Activated CD8-positive, alpha-beta memory T cell treated with anti-CD3 and anti-CD28 coated beads, Interleukin-2, amount 10 ng/mL, durations not matched to agents 7 days and 5 days (primary cell): ENCODE data around the gene CHST11. TPM values are rescaled to one million over a fixed set of nuclear protein-coding genes. Genes with fewer than 3 reads are reported as not detected.

Experiments
- ATAC-seq: fragments of 150-1000 bp; cut with Tn5 transposase; one replicate; pipeline ENCODE4 v1.10.0; 2021; ENCODE audit warnings: moderate library complexity
- CTCF ChIA-PET: fragments of 350-600 bp; sonication (Branson Sonifier 250); formaldehyde crosslinking; loops from one replicate; lab custom pipeline; 2021; ENCODE audit warnings: antibody characterized with exemption; lab: Charles Lee
- DNase-seq: peaks from one replicate; pipeline ENCODE4 v3.0.0-alpha.2; 2020
- H3K27ac Mint-ChIP-seq: one replicate; pipeline ENCODE4 v1.8.0; 2021; ENCODE audit warnings: mild to moderate bottlenecking, mixed read lengths
- H3K27me3 Mint-ChIP-seq: one replicate; pipeline ENCODE4 v1.8.0; 2021; ENCODE audit warnings: mixed read lengths
- H3K36me3 Mint-ChIP-seq: one replicate; pipeline ENCODE4 v1.8.0; 2021; ENCODE audit warnings: mild to moderate bottlenecking, mixed read lengths
- H3K4me1 Mint-ChIP-seq: one replicate; pipeline ENCODE4 v1.8.0; 2021; ENCODE audit warnings: mixed read lengths
- H3K4me3 Mint-ChIP-seq: one replicate; pipeline ENCODE4 v1.8.0; 2021; ENCODE audit warnings: mild to moderate bottlenecking, moderate library complexity, mixed read lengths
- H3K9me3 Mint-ChIP-seq: one replicate; pipeline ENCODE4 v1.8.0; 2022; ENCODE audit warnings: low read depth, mixed read lengths
- total RNA-seq, 2 experiments: library from RNA; stranded (reverse); gene quantifications; one replicate each; pipeline ENCODE4 v1.2.3, GENCODE V29; 2021

The CHST11 gene
- total RNA-seq, 2 experiments from 2014 or later = 123 to 141 TPM

DNA sequence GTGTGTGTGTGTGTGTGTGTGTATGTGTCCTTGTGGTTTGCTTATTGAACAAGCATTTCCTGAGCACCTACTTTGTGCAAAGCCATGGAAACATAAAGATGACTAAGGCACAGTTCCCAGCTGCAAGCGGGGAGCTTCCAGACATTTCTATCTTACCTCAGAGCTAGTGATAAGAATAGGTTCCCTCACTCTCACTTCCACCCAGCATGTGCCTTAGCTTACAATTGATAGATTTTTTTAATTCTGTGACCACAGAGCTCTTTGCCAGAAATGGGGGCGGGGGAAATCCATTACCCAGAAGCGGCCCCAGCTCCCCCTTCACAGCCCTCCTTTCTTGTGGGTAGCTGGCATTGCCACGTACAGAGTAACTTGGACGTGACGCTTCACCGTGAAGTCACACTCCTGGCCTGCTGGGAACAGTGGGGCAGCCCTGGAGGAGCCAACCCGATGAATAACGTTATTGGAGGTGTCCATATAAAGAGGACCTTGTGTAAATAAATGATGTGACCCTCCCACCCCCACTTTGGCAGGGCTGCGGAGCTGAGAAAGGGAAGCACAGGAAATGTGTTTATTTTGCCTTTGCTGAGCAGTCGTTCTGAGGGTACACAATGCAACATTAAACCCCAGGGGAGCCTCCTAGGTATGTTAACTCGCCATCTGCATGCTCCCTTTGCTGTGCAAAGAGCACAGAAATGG, 238.9 kb downstream of the CHST11 start:
- H3K9me3 Mint-ChIP-seq = peaks cover 8% of the 10 kb centered on the region
- peaks cover 75% of the 10 kb centered on the region for H3K4me1 Mint-ChIP-seq
- H3K27me3 Mint-ChIP-seq = no peaks in the 10 kb centered on the region
- peak; percentile 80 for DNase-seq
- H3K4me3 Mint-ChIP-seq = no peak overlapping the region
- CTCF ChIA-PET = interaction anchor here (0.8 to 1.4 kb wide), 6 partner anchors 8 to 357 kb away, joined by 3 to 5 read pairs (median 3); no protein-coding TSS in a partner anchor
- peak; percentile 80 for ATAC-seq
- peak overlapping the region; percentile 80 for H3K27ac Mint-ChIP-seq
- peaks cover 43% of the 10 kb centered on the region for H3K36me3 Mint-ChIP-seq

DNA sequence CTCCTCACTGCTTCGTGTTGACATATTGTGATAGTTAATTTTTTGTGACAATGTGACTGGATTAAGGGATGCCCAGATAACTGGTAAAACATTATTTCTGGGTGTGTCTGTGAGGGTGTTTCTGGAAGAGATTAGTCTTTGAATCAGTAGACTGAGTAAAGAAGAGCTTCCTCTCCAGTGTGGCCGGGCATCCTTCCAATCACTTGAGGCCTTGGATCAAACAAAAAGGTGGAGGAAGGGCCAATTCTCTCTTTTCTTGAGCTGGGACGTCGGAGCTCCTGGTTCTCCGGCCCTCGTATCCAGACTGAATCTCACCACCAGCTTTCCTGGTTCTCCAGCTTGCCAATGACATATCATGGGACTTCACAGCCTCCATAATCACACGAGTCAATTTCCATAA, 240.4 kb downstream of the CHST11 start:
- no peak overlapping the region for H3K27ac Mint-ChIP-seq
- peaks cover 30% of the 10 kb centered on the region for H3K36me3 Mint-ChIP-seq
- ATAC-seq = no peak
- no peak for DNase-seq
- H3K4me1 Mint-ChIP-seq = peaks cover 66% of the 10 kb centered on the region
- H3K27me3 Mint-ChIP-seq = no peaks in the 10 kb centered on the region
- H3K9me3 Mint-ChIP-seq = peaks cover 5% of the 10 kb centered on the region
- no peak overlapping the region for H3K4me3 Mint-ChIP-seq
- CTCF ChIA-PET = interaction anchor here (2.3 kb wide), 1 partner anchor 316 kb away, joined by 9 read pairs; no protein-coding TSS in a partner anchor

DNA sequence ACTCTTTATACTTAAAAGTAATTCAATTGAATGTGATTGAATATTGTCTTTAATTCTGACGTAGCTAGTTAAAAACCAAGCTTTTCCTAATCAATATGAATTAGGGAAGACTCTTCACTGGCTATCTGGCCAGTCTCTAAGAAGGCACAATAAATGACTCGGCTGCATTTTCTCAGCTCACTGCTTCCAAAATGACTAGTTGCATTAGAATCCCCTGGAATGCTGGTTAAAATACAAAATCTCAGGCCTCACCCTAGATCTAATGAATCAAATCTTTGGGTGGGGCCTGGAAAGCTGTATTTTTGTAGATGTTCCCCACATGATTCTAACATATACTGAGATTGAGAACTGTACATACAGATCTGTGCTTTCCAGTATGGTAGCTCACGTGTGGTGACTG, 242.1 kb downstream of the CHST11 start:
- CTCF ChIA-PET = interaction anchor here (0.6 to 2.3 kb wide), 6 partner anchors 10 to 317 kb away, joined by 3 to 9 read pairs (median 3); no protein-coding TSS in a partner anchor
- no peak overlapping the region for H3K27ac Mint-ChIP-seq
- no peaks in the 10 kb centered on the region for H3K27me3 Mint-ChIP-seq
- no peaks in the 10 kb centered on the region for H3K9me3 Mint-ChIP-seq
- DNase-seq (no peak), ATAC-seq (no peak)
- H3K4me1 Mint-ChIP-seq = peaks cover 54% of the 10 kb centered on the region
- peaks cover 21% of the 10 kb centered on the region for H3K36me3 Mint-ChIP-seq
- H3K4me3 Mint-ChIP-seq = no peak overlapping the region

DNA sequence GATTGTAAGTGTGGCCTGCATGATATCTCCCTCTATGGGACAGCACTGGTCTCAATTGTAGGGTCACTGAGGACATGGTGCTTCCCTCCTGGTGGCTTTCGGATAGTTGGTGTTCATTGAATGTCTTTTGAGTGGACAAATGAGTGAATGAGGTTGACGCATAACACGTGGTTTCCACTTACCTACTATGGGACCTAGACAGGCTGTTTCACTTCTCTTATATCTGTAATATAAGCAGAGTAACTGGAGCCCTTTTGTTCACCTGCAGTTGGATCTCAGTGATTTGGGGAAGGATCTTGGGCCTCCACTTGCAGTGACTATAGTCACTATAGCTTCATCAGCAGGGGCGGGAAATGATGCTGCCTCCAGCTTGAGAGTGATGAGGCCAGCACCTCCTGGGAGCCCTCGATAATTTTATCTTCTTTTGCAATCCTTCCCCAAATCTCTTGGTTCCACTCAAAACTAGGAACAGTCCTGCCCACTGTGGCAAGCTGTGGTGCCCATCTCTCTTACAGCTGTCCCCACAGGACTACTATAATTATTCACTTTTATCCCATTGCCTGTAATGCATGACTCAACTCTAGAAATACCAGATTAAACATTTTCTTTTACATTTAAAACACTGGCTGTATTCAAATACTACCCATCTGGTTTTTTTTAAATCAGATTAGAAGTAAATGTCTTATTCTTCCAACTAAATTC, 242.9 kb downstream of the CHST11 start:
- no peak for DNase-seq
- Mint-ChIP-seq H3K27me3 (no peaks in the 10 kb centered on the region), H3K27ac (peak overlapping the region; percentile 52), H3K9me3 (no peaks in the 10 kb centered on the region), H3K4me1 (peaks cover 46% of the 10 kb centered on the region), H3K36me3 (peaks cover 21% of the 10 kb centered on the region), H3K4me3 (no peak overlapping the region)
- CTCF ChIA-PET = interaction anchor here (0.9 to 2.3 kb wide), 6 partner anchors 13 to 318 kb away, joined by 3 to 9 read pairs (median 3); no protein-coding TSS in a partner anchor
- peak; percentile 4 for ATAC-seq

DNA sequence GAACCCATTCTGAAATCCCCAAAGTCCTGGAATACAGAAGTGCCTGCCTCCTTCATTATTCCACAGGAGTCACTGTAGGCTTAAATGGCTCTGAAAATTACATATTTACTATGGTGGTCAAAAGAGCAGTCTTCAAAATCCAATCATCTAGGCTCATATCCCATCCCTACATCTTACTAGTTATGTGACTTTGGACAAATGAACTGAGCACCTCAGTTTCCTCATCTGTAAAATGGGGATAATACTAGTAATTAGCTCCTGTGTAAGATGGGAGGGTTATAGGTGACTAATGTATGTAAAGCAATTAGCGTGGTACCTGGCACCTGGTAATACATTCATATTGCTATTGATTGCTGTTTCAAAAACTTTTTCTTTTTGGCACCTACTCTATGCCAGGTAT, 243.6 kb downstream of the CHST11 start:
- Mint-ChIP-seq H3K27ac (no peak overlapping the region), H3K9me3 (no peaks in the 10 kb centered on the region), H3K4me1 (peaks cover 39% of the 10 kb centered on the region), H3K27me3 (no peaks in the 10 kb centered on the region), H3K36me3 (peaks cover 21% of the 10 kb centered on the region), H3K4me3 (no peak overlapping the region)
- no peak for DNase-seq
- ATAC-seq = no peak
- CTCF ChIA-PET = interaction anchor here (1.1 to 1.2 kb wide), 2 partner anchors 20 to 319 kb away, joined by 3 to 4 read pairs; no protein-coding TSS in a partner anchor

DNA sequence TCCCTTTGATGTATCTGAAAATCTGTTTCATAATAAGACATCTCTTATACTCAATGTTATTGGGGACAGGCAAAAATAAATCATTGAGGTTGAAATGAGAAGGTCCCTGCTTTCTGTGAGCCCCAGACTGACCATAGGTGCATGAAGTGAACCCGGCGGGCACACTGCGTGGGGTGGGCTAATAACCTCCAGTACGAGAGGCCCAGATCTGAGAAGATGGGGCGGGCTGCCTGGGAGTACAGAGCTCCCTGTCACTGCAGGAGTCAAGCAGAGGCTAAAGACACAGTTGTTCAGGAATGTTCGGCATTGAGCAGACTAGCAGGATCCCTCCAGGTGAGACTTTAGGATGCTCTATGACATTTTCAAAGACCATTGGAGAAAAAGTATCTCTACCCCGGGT, 244.6 kb downstream of the CHST11 start:
- Mint-ChIP-seq H3K27ac (no peak overlapping the region), H3K27me3 (no peaks in the 10 kb centered on the region), H3K4me1 (peaks cover 30% of the 10 kb centered on the region), H3K4me3 (no peak overlapping the region), H3K36me3 (peaks cover 21% of the 10 kb centered on the region), H3K9me3 (no peaks in the 10 kb centered on the region)
- ATAC-seq = no peak
- CTCF ChIA-PET = interaction anchor here (1.2 kb wide), 1 partner anchor 19 kb away, joined by 3 read pairs; no protein-coding TSS in a partner anchor
- no peak for DNase-seq

DNA sequence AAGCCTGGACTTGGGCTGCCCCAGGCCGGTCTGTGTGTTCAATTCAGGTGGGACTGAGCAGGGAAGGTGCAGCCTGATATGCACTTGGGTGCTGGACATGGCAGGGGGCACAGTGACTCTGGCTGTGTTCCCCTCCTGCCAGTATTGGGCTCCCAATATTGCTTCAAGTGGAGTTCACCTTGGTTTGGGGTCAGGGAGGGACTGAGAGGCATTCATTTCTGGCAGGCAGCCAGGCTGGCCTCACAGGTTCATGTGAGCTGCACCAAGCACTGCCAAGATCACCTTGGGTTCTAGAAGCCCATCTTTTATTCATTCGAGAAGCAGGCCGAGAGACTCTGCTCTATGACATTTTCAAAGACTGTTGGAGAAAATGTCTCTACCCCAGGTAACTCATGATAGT, 245.0 kb downstream of the CHST11 start:
- ATAC-seq = no peak
- no peak overlapping the region for H3K27ac Mint-ChIP-seq

DNA sequence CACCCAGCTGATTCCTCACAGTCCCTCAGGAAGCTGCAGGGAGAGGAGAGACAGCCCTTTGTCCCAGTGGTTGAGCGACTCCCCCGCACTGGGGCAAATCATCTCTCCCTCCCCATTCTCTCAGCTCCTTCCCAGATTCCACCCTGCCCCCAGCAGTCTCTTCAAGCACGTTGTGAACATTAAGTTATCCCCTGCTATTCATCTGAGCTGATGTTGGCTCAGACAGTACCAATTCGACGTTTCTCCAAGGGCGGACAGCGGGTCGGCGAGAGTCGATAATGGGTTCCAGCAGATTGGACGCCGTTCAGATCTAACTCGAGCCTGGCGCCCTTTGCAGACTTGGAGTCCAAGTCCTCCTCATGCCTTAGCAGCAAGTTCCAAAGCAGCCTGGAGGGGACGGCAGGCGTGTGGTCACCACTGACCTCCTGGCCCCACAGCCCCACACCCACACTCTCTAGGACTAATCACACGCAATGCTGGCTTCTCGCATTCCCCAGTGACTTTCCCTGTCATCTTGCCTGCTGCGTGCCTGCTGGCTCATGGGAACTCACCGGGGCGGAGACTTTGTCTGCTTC, 245.9 kb downstream of the CHST11 start:
- Mint-ChIP-seq H3K9me3 (no peaks in the 10 kb centered on the region), H3K4me1 (peaks cover 31% of the 10 kb centered on the region), H3K4me3 (no peak overlapping the region), H3K36me3 (peaks cover 12% of the 10 kb centered on the region), H3K27ac (no peak overlapping the region), H3K27me3 (no peaks in the 10 kb centered on the region)
- CTCF ChIA-PET = interaction anchor here (0.7 kb wide), 1 partner anchor 7 kb away, joined by 3 read pairs; no protein-coding TSS in a partner anchor
- DNase-seq = no peak
- no peak for ATAC-seq

More for the DNA sequence above, 245.0 kb downstream of the CHST11 start:
- CTCF ChIA-PET = interaction anchor here (1.2 kb wide), 1 partner anchor 19 kb away, joined by 3 read pairs; no protein-coding TSS in a partner anchor
- DNase-seq = no peak
- Mint-ChIP-seq H3K36me3 (peaks cover 18% of the 10 kb centered on the region), H3K27me3 (no peaks in the 10 kb centered on the region), H3K4me3 (no peak overlapping the region), H3K9me3 (no peaks in the 10 kb centered on the region), H3K4me1 (peaks cover 31% of the 10 kb centered on the region)

DNA sequence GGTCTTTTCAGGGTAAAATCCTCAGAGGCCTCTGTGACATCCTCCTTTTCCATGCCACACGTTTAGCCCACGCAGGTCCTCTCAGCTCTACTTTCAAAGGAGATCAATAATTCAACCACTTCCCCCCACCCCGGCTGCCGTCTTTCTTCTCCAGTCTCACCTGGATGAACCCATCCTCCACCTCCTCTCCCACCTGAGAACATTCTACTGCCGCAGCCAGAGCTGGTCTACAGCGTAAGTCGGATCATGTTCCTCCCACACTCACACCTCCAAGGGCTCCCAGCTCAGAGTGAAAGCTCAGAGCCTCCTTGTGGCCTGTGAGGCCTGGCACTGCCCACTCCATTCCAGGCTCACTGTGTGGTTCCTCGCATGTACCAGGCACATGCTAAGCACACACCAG, 246.6 kb downstream of the CHST11 start:
- H3K27ac Mint-ChIP-seq = no peak overlapping the region

DNA sequence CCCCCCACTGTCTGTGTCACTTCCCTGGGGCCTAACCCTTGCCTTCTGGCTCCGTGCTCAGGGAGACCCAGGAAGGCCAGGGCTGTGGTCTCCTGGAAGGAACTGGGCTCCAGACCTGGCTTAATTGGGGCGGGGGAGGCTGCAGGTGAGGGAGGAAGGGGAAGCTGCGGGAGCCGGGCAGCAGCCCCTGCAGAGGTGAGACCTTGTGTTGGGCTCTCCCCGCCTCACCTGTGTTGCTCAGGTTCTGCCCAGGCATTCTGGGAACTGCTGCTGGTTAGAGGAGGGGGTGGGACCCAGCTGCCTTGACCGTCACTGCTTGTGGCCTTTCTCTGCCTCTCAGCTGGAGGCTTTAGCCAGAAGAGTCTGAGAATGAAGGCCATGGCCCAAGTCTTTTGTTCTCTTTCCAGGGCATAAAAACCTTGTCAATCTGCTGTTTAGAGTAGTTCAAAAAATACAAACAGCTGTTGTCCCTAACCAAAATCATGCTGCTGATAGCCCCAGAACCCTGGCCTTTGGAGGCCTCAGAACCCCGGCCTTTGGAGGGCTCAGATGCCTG, 247.6 kb downstream of the CHST11 start:
- H3K9me3 Mint-ChIP-seq = no peaks in the 10 kb centered on the region
- peaks cover 24% of the 10 kb centered on the region for H3K4me1 Mint-ChIP-seq
- H3K36me3 Mint-ChIP-seq = peaks cover 8% of the 10 kb centered on the region
- ATAC-seq (no peak), DNase-seq (no peak)
- H3K27ac Mint-ChIP-seq = no peak overlapping the region
- no peaks in the 10 kb centered on the region for H3K27me3 Mint-ChIP-seq
- CTCF ChIA-PET = no interaction called here
- no peak overlapping the region for H3K4me3 Mint-ChIP-seq

More for the DNA sequence above, 246.6 kb downstream of the CHST11 start:
- H3K27me3 Mint-ChIP-seq = no peaks in the 10 kb centered on the region
- H3K4me1 Mint-ChIP-seq = peaks cover 27% of the 10 kb centered on the region
- CTCF ChIA-PET = interaction anchor here (0.7 kb wide), 1 partner anchor 8 kb away, joined by 3 read pairs; no protein-coding TSS in a partner anchor
- H3K9me3 Mint-ChIP-seq = no peaks in the 10 kb centered on the region
- H3K36me3 Mint-ChIP-seq = peaks cover 8% of the 10 kb centered on the region
- ATAC-seq = no peak
- H3K4me3 Mint-ChIP-seq = no peak overlapping the region
- no peak for DNase-seq

DNA sequence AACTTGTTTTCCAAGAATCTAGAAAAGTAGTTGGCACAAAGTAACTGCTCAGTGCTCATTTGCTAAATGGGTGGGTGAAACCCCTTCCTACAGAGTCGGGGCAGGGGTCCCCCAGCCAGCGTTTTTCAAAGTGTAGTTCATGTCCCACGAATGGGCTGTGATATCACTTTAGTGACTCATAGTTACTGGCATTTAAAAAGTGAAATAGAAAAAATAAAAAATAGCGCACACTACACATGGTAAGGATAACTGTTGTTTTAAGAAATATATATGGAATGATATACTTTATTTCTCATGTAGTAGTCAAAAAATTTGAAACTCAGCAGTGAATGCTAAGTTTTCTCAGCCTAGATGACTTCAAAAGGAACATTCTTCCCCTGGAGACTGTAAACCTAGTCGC, 250.4 kb downstream of the CHST11 start:
- Mint-ChIP-seq H3K4me3 (no peak overlapping the region), H3K9me3 (no peaks in the 10 kb centered on the region), H3K27ac (no peak overlapping the region), H3K36me3 (peaks cover 7% of the 10 kb centered on the region), H3K4me1 (peaks cover 14% of the 10 kb centered on the region), H3K27me3 (no peaks in the 10 kb centered on the region)
- ATAC-seq (no peak), DNase-seq (no peak)
- CTCF ChIA-PET = no interaction called here

DNA sequence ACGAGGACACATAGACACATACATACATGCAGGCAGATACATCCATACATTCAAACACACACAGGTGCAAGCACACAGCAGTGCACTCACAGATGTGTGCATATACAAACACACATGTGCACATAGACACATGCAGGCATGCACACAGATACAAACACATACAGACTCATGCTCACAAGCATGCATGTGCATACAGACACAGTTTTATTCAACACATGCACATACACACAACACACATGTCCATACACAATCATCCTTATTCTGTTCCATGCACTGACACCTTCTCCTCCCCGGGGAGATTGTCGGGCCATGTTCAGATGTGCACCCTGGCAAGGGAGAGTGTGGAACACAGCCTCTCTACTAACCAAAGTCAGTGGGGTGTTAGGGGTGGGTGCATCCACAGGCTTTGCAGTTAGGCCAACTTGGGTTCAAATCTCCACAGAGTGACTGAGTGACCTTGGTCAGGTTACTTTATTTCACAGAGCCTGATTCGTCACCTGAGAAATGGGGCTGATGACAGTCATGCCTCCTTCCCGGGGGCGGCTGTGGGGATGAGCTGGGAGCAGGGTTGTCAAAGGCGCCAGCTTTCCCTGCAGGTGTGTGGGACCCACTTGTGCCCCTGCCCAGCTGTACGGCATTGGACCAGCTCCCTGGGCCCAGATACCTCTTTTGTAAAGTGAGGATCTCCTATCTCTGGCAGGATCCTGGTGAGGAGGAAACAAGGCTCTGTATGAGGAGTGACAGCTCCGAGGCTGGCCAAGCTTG, 251.2 kb downstream of the CHST11 start:
- no peak overlapping the region for H3K4me3 Mint-ChIP-seq
- CTCF ChIA-PET = no interaction called here
- ATAC-seq = no peak
- H3K36me3 Mint-ChIP-seq = peaks cover 8% of the 10 kb centered on the region
- H3K4me1 Mint-ChIP-seq = peaks cover 14% of the 10 kb centered on the region
- no peaks in the 10 kb centered on the region for H3K9me3 Mint-ChIP-seq
- DNase-seq = no peak
- H3K27me3 Mint-ChIP-seq = no peaks in the 10 kb centered on the region
- H3K27ac Mint-ChIP-seq = no peak overlapping the region
